Gastroesophageal sphincter (tissue), 4 donors: Measurements from ENCODE around the gene PIGW. TPM values are rescaled to one million over a fixed set of nuclear protein-coding genes. Genes with fewer than 3 reads are reported as not detected.

Source experiments
- ATAC-seq: fragments of 150-250 bp; one replicate; pipeline ENCODE4 v1.9.1; 2016; ENCODE audit warnings: mild to moderate bottlenecking, moderate library complexity
- H3K27ac ChIP-seq, 4 donors: fragments of 200-600 bp; sonication (generic) in 3 of 4; 1 replicate in 3 of 4; 2 replicates in 1 of 4; pipeline ENCODE4 v1.5.1; 2016 to 2019
- H3K27me3 ChIP-seq: fragments of 200-600 bp; sonication (generic); one replicate; pipeline ENCODE4 v1.5.1; 2019
- H3K36me3 ChIP-seq, 2 donors: fragments of 200-600 bp; sonication (generic); one replicate each; pipeline ENCODE4 v1.5.1; 2019; ENCODE audit warnings: control low read depth in 1 of 2
- H3K4me1 ChIP-seq, 3 donors: fragments of 200-600 bp; sonication (generic); 1 replicate in 2 of 3; 2 replicates in 1 of 3; pipeline ENCODE4 v1.5.1; 2016 to 2019; ENCODE audit warnings: control low read depth in 2 of 3
- H3K4me3 ChIP-seq, 2 donors: fragments of 200-600 bp; sonication (generic); one replicate each; pipeline ENCODE4 v1.5.1; 2019; ENCODE audit warnings: mild to moderate bottlenecking in 1 of 2, moderate library complexity in 1 of 2
- H3K9me3 ChIP-seq, 3 donors: fragments of 200-600 bp; sonication (generic); one replicate each; pipeline ENCODE4 v1.5.1; 2017 to 2019; ENCODE audit warnings: control low read depth in 2 of 3
- EP300 ChIP-seq: sonication (generic); formaldehyde crosslinking; IDR thresholded peaks from one replicate; pipeline ENCODE4 v1.6.1; 2017; ENCODE audit warnings: antibody characterized with exemption, mild to moderate bottlenecking
- POLR2A ChIP-seq, 2 donors: fragments of 450-650 bp; IDR thresholded peaks; one replicate each; pipeline ENCODE4 v1.6.1; 2017; ENCODE audit warnings: antibody characterized with exemption in 2 of 2, mild to moderate bottlenecking in 2 of 2, moderate library complexity in 1 of 2
- POLR2AphosphoS5 ChIP-seq: sonication (generic); formaldehyde crosslinking; IDR thresholded peaks from one replicate; pipeline ENCODE4 v1.6.1; 2017; ENCODE audit warnings: antibody characterized with exemption
- WGBS, 2 donors: methylation state at CpG; one replicate each; pipeline ENCODE4 v1.1.5; 2018; ENCODE audit warnings: low coverage in 1 of 2; 5-methylcytosine and 5-hydroxymethylcytosine counted together
- total RNA-seq, 4 donors: library from RNA; depleted of rRNA; stranded (reverse); fragments of >200 nt; gene quantifications; one replicate each; pipeline ENCODE4 v1.1.0, GENCODE V29; 2016
- TF ChIP-seq, protein P1 (sequence below), 4 experiments: fragments of 200-600 bp in 2 of 4; fragments of 450-650 bp in 2 of 4; sonication (generic) in 1 of 4; IDR thresholded peaks; one replicate each; pipeline ENCODE4 v1.5.1; 2017 to 2019; ENCODE audit warnings: antibody characterized with exemption in 4 of 4, mild to moderate bottlenecking in 2 of 4, moderate library complexity in 2 of 4

PIGW gene
- total RNA-seq, 4 donors from 2014 or later = 3.3 to 5.3 (median 4.4) TPM

DNA sequence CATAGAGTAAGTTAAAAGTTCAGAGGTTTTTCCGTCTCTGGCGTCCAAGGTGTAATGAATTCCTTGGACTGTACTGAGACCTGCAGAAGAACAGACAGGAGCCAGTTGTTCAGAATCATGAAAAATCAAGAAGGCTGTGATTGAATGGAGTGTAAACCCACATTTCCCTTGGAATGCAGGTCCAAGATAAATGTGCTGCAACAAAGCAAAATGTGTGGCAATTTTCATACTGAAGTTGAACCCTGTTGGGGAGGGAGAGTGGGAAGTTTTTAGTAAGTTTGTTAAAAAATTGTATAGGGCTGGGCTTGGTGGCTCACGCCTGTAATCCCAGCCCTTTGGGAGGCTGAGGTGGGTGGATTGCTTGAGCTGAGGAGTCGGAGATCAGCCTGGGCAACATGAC lies 31.3 kb downstream of the PIGW start:
- H3K9me3 ChIP-seq = no peaks in the 10 kb centered on the region
- no peak for ATAC-seq
- H3K4me1 ChIP-seq = peaks cover 0 to 9% (median 0%) of the 10 kb centered on the region in 3 donors
- no peak overlapping the region for H3K27ac ChIP-seq
- TF ChIP-seq, protein P1, sequence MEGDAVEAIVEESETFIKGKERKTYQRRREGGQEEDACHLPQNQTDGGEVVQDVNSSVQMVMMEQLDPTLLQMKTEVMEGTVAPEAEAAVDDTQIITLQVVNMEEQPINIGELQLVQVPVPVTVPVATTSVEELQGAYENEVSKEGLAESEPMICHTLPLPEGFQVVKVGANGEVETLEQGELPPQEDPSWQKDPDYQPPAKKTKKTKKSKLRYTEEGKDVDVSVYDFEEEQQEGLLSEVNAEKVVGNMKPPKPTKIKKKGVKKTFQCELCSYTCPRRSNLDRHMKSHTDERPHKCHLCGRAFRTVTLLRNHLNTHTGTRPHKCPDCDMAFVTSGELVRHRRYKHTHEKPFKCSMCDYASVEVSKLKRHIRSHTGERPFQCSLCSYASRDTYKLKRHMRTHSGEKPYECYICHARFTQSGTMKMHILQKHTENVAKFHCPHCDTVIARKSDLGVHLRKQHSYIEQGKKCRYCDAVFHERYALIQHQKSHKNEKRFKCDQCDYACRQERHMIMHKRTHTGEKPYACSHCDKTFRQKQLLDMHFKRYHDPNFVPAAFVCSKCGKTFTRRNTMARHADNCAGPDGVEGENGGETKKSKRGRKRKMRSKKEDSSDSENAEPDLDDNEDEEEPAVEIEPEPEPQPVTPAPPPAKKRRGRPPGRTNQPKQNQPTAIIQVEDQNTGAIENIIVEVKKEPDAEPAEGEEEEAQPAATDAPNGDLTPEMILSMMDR (IDR thresholded peaks at IDR 0.05) = no peak
- TF ChIP-seq EP300 (no peak), POLR2A (IDR thresholded peaks at IDR 0.05) (no peak), POLR2AphosphoS5 (no peak)
- H3K4me3 ChIP-seq = no peak overlapping the region
- WGBS, 2 donors = 86 to 97% methylated on average over 4 of the region's 4 CpGs
- no peaks in the 10 kb centered on the region for H3K27me3 ChIP-seq
- peaks cover 0 to 95% of the 10 kb centered on the region in 2 donors for H3K36me3 ChIP-seq

DNA sequence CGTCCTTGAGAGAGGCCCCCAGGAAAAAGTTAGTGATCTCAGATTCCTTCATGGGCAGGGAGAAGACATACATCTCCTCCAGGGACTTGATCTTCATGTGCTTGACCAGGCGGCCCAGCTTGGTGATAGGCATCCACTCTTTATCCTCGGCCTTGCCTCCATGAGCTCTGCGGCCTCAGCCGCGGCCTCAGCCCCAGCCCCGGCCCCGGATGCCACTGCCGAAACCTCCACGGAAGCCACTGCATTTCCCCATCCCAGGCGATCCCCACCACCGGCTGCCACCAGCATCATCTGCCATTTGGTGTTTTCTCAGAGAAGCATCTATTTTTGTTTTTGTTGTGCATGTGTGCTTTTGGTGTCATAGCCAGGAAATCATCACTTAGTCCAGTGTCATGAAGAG lies 40.2 kb downstream of the PIGW start:
- Histone ChIP-seq H3K9me3 (no peaks in the 10 kb centered on the region), H3K4me3 (no peak overlapping the region), H3K27me3 (no peaks in the 10 kb centered on the region), H3K4me1 (peaks cover 0 to 6% (median 0%) of the 10 kb centered on the region in 3 donors), H3K36me3 (peaks cover 3 to 78% of the 10 kb centered on the region in 2 donors), H3K27ac (no peak overlapping the region)
- TF ChIP-seq, protein P1 (IDR thresholded peaks at IDR 0.05) = no peak
- TF ChIP-seq EP300 (no peak), POLR2A (IDR thresholded peaks at IDR 0.05) (no peak), POLR2AphosphoS5 (no peak)
- ATAC-seq = no peak
- 91 to 96% methylated on average over 11 to 12 of the region's 12 CpGs for WGBS, 2 donors

DNA sequence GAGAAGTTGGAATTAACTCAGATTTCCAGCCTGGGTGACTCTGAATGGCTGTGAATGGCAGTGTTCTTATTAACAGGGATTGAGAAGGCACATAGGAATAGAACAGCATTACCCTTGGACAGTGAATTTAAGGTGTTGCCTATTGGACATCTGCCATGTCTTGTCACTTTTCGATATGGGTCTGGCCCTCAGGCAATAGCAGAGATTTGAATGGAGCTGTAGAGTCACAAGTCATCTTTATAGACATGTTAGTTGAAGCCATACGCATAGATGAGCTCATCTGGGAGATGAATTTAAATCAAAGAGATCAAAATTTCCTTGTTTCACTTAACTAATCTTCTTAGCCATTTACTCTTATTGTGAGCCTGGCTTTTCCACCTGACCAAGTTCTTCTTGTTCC lies 42.0 kb downstream of the PIGW start:
- TF ChIP-seq POLR2A (IDR thresholded peaks at IDR 0.05) (no peak), EP300 (no peak), POLR2AphosphoS5 (no peak)
- TF ChIP-seq, protein P1 (IDR thresholded peaks at IDR 0.05) = no peak
- Histone ChIP-seq H3K4me1 (peaks cover 0 to 6% (median 0%) of the 10 kb centered on the region in 3 donors), H3K4me3 (no peak overlapping the region), H3K36me3 (peaks cover 3 to 78% of the 10 kb centered on the region in 2 donors), H3K27ac (no peak overlapping the region), H3K27me3 (no peaks in the 10 kb centered on the region), H3K9me3 (no peaks in the 10 kb centered on the region)
- no peak for ATAC-seq
- 77 to 91% methylated on average over 2 of the region's 2 CpGs for WGBS, 2 donors

DNA sequence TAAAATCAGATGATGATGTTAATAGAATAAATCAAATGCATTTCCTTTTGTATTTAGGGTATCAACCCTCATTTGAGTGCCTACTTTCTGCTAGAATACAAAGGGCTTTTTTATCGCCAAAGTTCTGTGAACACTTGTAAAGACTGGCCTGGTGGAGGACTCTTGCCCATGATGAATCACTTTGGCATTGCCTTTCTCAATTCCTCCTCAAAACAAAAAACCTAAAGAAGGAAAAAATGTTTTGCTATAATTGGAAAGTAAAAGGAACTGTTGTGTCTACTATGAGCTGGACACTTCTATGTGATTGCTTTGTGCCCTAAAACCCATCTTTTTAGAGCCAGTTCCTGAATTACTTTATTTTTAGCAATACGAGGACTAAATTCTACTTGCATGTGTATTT lies 43.9 kb downstream of the PIGW start:
- 80 to 85% methylated on average over 1 to 2 of the region's 2 CpGs for WGBS, 2 donors
- H3K4me1 ChIP-seq = peaks cover 0 to 6% (median 0%) of the 10 kb centered on the region in 3 donors
- peaks cover 3 to 78% of the 10 kb centered on the region in 2 donors for H3K36me3 ChIP-seq
- no peaks in the 10 kb centered on the region for H3K27me3 ChIP-seq
- no peak overlapping the region for H3K4me3 ChIP-seq
- H3K27ac ChIP-seq = no peak overlapping the region
- H3K9me3 ChIP-seq = no peaks in the 10 kb centered on the region
- ATAC-seq = no peak
- TF ChIP-seq EP300 = no peak
- no peak for TF ChIP-seq POLR2AphosphoS5
- TF ChIP-seq, protein P1 (IDR thresholded peaks at IDR 0.05) = no peak
- no peak for TF ChIP-seq POLR2A (IDR thresholded peaks at IDR 0.05)

DNA sequence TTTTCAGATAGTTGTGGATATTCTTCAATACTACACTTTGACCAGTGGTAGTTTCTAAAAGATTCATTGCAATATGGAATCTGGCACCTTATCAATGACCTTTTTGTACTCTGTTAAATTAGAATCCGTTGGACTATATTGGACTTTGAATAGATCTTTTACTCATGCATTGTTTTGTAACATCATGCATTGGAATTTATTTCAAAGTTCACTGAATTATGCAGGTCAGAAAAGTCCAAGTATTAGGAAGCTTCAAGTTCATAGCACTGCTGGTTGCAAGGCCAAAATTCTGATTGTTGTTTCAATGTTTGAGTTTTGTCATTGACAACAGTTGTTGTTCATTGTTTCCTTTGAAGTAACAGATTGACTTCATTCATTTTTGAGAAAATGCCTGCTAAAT lies 49.0 kb downstream of the PIGW start:
- no peaks in the 10 kb centered on the region for H3K9me3 ChIP-seq
- ATAC-seq = no peak
- TF ChIP-seq, protein P1 (IDR thresholded peaks at IDR 0.05) = no peak
- TF ChIP-seq POLR2A (IDR thresholded peaks at IDR 0.05) (no peak), POLR2AphosphoS5 (no peak)
- 56 to 91% methylated on average over 1 of the region's 1 CpG for WGBS, 2 donors
- H3K27ac ChIP-seq = no peak overlapping the region
- peaks cover 6 to 100% of the 10 kb centered on the region in 2 donors for H3K36me3 ChIP-seq
- H3K27me3 ChIP-seq = no peaks in the 10 kb centered on the region
- no peaks in the 10 kb centered on the region for H3K4me1 ChIP-seq
- no peak overlapping the region for H3K4me3 ChIP-seq
